Nucleus accumbens (tissue), 56 donors: Measurements from ENCODE around the gene HOXC5.
"Not testable (repeated sequence)": the region's sequence is repeated elsewhere in the genome, so short reads cannot be mapped to it uniquely, and the experiment has no call there.

Experiments
- DNase-seq, 56 donors: peaks; one replicate each; lab custom pipeline; 2025; lab: John Stamatoyannopoulos, UW

The HOXC5 gene

DNA sequence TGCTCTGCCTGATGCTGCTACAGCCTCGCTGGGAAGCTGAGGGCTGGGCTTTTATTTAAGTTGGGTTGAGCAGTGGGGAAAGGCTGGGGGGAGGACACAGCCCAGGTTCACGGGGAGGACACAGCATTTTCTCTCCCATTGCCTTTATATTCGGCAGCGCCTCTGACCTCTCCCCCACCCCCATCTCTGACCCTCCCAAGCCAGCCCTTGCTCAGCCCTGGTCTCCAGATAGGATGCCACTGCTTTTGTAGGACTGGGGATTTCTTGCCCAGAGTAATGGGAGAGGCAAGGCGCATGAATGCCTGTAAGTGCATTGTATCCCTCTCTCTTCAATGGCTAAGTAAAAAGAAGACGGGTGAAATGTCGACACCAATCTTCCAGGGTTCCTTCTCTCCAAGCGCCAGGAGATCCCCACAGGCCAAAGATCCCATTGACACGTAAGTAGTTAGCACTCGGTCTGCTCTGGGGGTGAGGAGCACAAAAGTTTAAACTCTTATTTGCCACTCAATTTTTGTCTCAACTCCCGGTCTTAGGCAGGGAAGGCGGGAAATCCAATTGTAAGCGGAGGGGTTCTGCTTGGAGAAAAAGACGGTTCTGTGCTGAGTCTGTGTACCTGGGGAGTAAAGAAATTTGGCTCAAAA is 25.4 kb downstream of the HOXC5 start:
- no peak for DNase-seq

- no peak for DNase-seq
Measured at GRCh38 chr12:54059668-54060067, 26.8 kb downstream of the HOXC5 start.

DNA sequence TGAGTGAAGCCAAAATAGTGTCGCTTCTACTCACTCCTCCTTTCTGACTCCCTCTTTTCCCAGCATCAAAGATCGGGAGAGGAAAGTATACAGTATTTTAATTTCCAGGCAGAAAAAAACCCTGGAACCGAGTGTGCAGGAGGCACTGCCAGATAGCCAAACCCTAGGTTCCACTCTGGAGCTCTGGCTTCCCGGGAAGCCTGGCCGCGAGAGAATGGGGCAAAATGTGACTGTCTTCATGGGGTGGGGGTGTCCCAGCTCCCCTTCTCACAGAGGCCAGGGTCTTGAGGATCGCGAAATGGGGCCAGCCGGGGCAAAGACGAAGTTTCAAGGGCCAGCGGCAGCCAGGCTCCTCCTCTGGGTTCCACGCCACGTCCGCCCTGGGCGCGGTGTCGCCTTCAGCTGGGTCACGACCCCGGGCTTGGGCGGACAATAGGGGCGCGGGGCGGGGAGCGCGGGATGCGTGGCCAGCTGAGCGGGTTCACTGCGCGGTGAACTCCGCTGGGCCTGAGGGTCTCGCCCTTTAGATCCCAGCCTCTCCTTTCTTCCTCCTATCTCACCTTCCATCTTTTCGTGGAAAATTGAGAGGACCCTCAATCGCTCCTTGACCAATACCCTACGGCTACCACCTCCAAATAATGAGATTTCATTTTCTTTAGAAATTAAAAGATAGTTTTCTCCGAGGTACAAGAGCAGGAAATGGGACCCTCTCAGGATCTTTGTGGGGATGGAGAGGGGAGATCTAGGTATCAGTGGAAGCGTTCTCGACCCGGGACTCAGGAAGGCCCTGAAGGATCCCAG is 27.5 kb downstream of the HOXC5 start:
- no peak for DNase-seq

DNA sequence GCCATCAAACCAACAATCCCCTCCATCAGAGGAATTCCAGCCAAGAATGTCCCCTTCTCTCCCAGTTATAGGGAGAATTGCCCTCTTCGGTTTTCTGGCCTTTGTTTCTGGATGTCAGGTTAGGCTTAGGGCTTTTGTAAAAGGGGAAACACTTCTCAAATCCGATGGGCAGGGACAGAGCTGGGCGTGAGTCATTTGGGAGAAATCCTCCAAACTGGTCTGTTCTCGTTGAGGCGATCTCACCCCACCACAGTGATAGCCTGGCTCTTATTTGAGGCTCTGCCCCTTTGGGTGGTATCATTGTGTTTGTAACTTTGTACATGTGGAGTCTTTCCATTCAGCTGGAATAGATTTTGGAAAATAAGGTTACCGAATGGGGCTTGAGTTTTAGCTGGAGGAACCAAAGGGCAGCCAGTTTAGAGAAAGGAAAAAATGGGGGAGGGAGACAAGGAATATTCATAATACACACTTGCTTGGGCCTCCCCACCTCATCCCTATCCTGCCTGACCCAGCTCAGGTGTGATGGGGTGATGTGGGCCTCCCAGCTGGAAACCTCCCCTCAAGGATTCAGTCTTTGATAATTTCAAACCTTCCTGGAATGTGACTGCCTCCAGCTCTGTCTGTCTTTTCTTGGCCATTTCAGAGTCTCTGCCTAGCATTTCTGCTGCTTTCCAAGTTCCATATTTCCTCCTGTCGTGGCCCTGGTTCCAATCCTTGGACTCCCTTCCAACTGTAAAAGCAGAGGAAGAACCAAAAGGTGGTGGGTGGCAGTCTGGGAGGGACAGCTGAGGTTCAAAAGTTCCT is 28.3 kb downstream of the HOXC5 start:
- DNase-seq: no peak

DNA sequence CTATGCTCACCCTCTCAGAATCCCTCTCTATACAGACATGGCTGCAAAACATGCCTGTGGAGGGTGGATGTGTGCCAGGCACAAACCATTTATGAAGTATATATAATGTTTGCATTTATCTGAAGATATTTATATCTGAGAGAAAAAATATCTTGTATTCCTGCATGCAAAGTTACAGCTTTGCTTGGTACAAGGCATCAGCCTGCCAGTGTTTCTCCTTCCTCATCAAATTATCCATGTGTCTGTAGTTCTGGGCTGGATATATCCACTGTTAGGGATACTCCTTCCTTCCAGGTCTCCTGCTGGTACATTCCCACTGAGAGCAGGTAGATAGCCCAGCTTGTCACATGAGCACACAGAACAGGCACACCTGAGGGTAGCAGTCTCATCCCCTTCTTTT is 32.8 kb downstream of the HOXC5 start:
- DNase-seq: no peak

GRCh38 chr12:54066408-54066807 is 33.6 kb downstream of the HOXC5 start:
- DNase-seq: no peak

GRCh38 chr12:54068418-54069070 is 35.7 kb downstream of the HOXC5 start:
- no peak for DNase-seq

DNA sequence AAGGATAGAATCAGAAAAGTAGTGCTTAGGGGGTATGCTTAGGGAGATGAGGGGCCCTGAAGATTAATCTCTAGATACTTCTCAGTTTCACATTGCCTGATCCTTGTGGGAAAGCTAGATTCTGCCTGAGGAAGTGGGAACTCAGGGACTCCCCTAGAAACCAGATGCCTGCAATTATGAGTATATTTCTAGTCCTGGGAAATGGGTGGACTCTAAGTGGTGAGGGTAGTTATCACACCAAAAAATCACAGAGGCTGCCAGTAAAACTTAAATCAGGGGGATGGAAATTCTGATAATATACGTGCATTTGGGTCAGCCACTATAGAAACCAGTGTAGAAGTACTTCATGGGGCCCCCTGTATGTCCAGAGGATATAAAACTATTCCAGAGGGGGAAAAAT is 39.1 kb downstream of the HOXC5 start:
- DNase-seq: no peak

GRCh38 chr12:54074308-54074707 is 41.5 kb downstream of the HOXC5 start:
- DNase-seq: no peak

GRCh38 chr12:54075409-54075808 is 42.6 kb downstream of the HOXC5 start:
- DNase-seq: no peak

GRCh38 chr12:54075974-54076373 is 43.1 kb downstream of the HOXC5 start:
- DNase-seq: no peak

DNA sequence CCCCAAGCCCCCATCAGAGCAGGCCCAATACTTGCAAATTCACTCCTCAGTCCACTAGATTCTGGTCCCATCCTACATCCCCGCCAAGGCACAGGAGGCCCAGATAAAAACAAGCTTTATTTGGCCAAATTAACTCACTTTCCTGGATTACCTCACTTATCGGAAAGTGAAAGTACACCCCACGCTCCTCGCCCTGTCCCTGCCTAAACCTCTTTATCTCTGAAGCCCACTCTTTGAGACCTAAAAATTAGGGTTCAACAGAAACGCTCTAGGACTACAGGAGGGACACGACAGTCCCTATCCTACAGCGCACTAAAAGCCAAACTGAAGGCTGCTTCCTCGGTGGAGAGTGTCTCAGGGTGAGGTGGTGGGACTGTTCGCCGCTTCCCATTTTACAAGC is 45.0 kb downstream of the HOXC5 start:
- not testable (repeated sequence) for DNase-seq

DNA sequence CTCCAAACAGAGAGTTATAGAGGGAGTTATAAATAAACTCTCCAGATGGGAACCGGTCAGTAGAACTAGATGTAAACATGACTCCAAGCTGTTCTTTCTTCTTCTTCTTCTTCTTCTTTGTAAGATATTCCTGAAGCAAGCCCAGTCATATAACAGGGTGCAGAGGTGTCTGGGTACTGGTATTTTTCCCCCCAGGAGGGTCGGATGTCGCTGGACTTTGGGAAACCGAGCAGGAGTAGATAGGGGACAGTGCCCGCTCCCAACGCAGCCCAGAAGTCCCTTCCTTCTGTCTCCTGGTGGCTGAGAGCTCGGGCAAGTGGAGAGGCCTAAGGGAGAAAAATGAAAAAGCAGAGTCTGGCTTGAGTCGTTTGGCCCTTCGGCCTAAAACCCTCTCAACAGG is 46.3 kb downstream of the HOXC5 start:
- DNase-seq: not testable (repeated sequence)

GRCh38 chr12:54080008-54080924 is 47.4 kb downstream of the HOXC5 start:
- DNase-seq: not testable (repeated sequence)

GRCh38 chr12:54081053-54081514 is 48.2 kb downstream of the HOXC5 start:
- DNase-seq: not testable (repeated sequence)

DNA sequence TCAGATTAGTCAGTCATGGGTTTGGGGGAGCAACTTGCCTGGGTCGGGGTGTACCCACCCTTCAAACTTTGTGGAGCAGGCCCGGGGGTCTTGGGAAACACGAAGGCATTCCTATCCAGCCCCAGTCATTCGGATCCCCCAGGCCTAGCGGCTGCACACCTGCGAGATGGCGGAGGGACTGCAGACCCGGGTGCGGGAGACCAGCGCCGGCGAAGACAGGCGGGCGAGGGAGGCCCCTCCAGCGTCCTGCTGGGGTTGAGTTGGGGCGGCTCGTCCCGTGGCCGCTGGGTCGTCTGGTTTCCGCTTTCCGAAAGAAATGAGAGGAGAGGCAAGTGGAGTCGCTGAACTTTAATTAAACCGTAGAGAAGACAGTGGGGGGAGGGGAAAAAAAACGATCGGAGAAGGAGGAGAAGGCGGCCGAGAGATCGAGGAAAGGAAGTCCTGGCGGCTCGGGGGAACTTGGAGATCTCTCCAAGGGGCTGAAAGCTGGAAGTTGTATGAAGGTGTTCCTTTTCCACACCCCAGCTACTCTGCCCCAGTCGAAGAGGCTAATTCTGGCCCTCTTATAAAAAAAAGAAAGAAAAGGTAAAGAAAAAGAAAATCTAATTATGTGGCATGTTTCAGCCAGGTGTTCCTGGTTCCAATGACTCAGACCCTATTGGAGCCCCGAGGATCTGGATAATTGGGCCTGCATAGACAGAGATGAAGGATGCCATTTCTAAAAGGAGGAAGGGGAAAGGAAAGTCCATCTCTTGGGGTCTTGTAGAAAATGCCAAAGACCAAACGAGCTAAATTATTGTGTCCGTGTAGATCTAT is 48.9 kb downstream of the HOXC5 start:
- not testable (repeated sequence) for DNase-seq

DNA sequence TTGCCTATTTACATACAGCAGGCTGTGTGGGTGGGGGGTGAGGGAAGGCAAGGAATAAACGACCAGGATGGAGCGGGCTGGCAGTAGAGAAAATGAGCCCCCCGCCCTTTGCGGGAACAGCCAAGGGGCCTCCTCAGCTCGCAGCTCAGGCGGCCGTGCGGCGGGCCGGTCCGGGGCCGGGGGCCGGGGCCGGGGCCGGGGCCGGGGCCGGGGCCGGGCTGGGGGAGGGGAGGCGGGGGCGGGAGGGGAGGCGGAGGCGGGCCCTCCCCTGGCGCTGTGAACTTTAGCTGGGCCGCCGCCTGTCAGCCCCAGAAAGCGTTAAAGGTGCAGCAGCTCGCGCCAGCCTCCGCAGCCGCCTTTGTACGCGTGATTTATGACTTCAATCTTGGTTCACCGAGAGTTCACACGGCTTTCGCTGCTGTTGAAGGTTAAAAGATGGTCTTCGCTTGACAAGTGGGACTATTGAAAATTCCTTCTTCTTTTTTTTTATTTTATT is 49.6 kb downstream of the HOXC5 start:
- DNase-seq: peak in 1 of 56 donors; percentile 16
